Suppressor macrophage (primary cell): Measurements from ENCODE around the gene TNS1.
"Not testable (repeated sequence)": the region's sequence is repeated elsewhere in the genome, so short reads cannot be mapped to it uniquely, and the experiment has no call there.

ENCODE experiments used
- DNase-seq, 4 experiments: peaks; one replicate each; pipeline ENCODE4 v3.0.0-alpha.2; 2020 to 2022
- total RNA-seq, 17 experiments: gene quantifications; one replicate each; lab custom pipeline; 2026; ENCODE audit warnings: mixed read lengths in 6 of 17, inconsistent platforms in 3 of 17; lab: John Stamatoyannopoulos, UW

The TNS1 gene
- total RNA-seq, result 58.6 to 290 (median 98.9) reads per million in 17 experiments

DNA sequence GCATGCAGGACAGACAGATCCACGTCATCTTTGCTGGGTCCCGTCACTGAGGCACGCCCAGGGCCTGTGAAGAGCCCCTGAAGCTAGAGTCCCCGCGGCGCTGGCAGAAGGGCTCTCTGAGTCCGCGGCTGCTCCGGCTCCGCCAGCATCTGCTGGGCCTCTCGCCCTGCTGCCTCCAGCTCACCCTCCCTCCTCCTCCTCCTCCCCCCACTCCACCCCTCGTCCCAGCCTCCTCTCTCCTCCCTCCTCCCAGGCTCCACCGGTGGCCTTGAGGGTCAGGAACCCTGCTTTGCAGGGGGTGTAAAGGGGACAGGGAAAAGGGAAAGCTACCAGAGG lies at the start of gene TNS1:
TNS1 (minus strand) TSS at position 151 of the 336 bp plus-strand sequence; CDS start at position 28, 123 bp downstream.
- DNase-seq, result no peak

DNA sequence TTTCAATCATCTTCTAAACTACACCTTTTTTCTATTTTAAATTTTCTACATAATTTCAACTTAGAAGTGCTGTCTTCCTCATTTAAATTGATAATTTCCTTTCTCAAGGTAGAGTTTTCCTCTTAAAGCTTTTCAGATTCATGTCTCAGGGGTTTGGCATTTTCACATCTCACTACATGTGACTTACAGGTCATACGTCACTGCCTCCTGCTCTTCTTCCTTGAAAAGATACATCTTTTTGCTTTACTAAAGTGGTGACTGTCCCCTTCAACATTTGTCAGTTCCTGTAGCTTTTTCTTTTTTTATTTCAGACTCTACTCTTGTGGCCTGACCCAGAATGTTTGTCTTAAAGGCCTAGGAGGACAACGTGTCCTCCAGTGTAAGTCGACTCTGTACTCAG lies 49.1 kb upstream of the TNS1 start:
- no peak for DNase-seq

DNA sequence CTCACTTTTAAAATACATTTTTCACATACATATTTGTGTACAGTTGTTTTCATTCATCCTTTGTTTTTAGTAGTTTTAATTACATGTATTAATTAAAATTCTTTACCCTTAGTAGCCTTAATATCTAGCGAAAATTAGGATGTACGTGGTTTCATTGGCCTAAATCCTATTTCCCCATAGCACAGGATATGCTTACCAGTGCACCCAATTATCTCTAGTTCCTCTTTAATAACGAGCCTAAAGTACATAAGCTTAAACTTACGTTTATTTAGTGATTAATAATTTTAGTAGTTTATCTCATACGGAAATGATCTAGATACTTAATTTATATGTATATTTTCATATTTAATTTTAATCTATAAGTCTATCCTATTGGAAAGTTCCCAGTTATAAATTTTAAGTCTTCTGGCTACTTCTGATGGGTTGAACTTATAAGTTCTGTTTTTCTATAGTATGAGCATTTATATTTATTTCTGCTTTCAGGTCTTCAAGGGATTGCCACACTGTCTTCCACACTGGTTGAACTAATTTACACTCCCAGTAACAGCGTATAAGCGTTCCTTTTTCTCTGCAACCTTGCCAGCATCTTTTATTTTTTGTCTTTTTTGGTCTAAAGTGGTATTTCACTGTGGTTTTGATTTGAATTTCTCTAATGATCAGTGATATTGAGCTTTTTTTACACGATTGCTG lies 44.9 kb upstream of the TNS1 start:
- peak; percentile 17 to 82 (median 51) for DNase-seq

DNA sequence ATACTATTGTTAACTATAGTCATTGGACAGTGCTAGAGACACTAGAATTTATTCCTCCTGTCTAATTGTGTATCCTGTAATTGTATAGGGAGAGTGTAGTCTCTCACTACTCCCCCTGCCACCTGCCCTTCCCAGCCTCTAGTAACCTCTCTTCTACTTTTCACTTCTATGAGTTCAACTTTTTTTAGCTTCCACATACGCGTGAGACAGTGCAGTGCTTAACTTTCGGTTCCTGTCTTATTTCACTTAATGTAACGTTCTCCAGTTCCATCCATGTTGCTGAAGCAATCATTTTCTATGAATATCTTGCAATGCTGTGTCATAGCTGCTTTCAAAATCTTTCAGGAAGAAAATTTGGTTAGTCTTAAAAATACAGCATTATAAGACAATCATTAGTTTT lies 43.4 kb upstream of the TNS1 start:
- peak; percentile 67 to 94 (median 86) for DNase-seq

DNA sequence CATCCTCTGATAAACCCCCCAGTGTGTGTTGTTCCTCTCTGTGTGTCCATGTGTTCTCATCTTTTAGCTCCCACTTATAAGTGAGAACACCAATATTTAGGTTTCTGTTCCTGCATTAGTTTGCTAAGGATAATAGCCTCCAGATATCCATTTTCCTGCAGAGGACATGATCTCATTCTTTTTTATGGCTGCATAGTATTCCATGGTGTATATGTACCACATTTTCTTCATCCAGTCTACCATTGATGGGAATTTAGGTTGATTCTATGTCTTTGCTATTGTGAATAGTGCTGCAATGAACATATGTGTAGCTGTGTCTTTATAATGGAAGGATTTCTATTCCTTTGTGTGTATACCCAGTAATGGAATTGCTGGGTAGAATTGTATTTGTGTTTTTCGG lies 41.8 kb upstream of the TNS1 start:
- DNase-seq, result not testable (repeated sequence)

DNA sequence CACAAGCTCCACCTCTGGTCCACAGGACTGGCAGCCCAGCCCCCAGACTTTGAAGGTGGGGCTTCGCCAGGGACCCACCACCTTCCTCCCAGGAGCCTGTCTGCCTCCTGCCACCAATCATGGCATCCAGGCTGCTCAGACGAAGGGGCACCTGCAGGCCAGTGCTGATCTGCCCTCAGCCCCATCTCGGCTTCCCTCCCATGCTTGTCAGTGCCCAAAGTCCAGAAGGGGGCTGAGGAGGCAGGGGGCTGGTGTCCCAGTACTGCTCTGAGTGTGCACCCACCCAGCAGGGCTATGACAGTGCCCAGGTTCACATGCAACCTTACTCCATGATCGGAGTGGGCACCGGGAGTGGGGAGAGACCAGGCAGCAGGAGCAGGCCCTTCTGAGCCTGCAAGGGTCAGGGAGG lies 40.9 kb upstream of the TNS1 start:
- no peak for DNase-seq

DNA sequence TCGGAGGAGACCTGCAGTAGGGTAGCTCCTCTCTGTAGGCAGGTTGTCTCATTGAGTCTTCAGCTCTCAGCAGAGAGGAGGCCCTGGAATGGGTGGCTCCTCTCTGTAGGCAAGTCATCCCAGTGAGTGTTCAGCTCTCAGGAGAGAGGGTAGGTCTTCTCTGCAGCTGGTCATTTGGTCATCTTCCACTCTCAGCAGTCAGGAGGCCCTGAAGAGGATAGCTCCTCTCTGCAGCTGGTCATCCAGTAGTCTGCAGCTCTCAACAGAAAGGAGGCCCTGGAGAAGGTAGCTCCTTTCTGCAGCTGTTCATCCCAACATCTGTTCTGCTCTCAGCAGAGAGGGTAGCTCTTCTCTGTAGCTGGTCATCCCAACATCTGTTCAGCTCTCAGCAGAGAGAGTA lies 40.3 kb upstream of the TNS1 start:
- DNase-seq, result no peak

DNA sequence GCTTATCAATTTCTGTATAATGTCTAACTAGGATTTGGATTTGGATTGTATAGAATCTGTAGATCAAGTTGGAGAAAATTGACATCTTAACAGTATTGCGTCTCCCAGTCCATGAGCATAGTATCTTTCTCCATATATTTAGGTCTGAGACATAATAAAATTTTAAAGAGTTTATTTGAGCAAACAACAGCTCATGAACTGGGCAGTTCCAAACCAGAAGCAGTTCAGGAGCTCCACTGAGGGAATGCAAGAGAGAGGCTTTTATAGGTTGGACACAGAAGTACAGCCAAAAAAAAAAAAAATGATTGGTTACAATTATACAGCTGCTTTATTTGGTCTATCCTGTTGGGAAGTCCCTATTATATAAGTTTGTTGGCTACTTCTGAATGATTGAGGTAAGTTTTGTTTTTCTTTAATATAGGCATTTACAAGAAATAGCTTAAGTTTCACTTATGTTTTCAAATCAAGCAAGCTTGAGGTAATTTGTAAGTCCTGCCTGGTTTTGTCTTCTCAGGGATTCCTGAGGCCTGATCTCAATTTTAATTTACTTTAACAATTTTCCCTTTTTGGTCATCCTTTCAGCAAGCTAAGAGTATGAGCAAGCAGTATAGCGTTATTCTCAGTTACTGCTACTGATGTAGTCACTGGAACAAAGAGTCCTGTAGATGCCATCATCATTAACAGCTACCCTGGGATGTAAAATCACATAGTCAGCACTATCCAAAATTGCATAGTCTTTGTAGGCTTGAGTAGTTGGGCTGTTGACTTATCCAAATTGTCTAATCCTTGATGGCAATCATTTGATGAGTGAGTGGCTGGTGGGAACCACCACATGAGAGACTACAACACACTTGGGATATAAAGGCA lies 38.7 kb upstream of the TNS1 start:
- no peak for DNase-seq

DNA sequence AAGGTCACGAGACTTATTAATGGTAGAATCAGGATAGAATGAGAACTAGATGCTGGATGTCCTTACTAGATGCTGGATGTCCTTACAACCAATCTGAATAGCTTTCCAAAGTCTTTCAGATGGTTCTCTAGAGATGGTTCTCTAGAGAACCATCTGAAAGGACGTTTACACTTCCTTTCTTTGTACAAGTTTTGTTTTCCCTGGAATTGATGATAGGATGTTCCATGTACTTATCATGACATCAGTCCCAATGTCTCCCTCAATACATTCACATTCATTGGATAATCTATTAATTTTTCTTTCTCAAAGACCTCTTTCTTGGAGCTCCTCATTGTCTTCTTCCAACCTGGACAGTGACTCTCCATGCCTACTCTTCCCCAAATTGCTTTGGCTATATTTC lies 38.1 kb upstream of the TNS1 start:
- DNase-seq, result no peak

DNA sequence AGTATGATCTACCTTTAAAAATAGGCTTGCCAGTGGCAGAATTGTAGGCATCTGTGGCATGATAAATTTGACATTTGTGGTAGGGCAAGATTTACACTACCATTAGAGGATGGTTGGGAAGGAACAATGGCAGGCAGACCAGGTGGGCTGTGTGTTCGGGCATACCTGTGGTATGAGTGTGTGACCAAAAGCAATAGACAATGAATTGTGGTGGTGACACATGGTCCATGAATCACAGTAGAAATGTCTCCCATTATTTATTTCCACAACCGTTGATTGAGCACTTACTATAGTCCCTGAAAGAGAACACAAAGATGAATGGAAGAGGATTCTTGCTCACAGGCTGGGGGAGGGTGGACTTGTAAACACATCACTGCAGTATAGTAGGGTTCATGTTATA lies 36.4 kb upstream of the TNS1 start:
- DNase-seq, result no peak

DNA sequence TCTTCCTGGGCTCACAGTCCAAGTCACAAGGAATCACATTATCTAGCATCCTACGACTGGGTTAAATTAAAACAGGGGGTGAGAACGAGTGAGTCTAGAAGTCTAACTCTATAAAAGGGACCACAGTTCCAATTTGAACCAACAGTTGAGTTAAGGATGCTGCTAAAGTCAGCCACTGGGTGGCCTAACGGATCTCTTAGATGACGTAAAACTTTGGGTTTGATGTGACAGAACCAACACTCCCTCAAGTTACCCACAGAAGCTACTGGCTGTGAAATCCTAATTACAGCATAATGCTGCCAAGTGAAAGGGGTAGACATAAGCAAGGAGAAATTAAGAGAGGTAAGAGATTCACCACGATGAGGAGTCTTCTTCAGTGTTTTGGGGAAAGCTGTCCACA lies 33.6 kb upstream of the TNS1 start:
- peak; percentile 40 to 70 (median 61) for DNase-seq

DNA sequence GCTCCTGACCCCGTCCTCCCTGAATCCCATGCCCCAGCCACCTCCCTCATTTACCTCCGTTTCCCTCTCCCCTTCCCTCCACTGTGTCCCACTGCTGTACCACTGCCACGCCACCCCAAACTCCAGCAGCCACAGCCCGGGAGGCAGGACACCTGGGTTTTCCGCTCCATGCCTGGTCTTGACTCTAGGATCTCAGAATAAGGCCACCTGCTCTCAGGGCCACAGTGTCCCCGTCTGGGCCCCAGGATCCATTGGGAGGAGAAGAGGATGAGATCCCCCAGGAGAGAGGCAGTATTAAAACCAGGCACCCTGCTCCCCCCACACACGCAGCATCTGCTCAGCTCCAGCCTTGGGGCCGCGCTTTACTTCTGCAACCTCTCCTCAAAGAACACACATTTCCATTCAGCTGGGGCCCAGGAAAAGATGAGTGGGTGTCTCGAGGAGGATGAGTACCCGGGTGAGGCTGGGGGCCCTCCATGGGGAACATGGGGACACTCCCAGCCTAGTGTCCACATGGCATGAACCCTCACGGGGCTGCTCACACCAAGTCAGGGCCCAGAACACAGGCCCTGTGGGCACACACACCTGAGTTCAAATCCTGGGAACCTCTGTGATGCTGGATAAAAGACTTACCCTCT lies 32.8 kb upstream of the TNS1 start:
- DNase-seq, result no peak

DNA sequence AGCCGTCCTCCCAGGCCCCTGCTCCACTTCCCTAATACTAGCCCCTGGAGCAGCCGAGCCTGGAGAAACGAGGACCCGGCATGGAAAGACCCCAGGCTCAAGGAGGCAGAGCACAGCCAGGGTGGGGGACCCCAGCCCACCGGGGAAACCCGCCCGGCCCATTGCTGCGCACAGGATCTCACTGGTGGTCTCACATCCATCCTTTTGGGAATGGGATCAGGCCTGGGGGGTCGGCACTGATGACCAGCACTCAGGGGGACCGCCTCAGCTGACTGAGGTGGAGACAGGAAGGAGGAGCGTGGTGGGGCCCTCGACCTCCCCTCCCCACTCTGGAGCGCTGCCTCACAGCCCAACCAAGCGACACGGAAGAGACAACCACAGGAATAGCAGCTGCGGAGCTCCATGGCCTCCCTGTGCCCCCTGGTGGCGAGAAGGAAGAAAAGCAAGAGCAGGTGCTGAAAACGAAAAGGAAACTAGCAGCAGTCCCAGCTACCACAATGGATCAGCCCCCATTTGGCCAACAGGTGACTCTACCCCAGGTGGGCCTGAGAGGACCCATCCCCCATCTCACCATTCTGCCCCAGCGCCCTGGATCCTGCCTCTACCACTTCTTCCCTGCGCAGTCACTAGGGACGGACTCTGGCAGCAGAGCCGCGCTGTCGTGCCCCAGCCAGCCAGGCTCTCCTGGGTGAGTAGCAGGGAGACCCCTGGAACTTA lies 31.9 kb upstream of the TNS1 start:
- peak; percentile 51 to 92 (median 78) for DNase-seq

DNA sequence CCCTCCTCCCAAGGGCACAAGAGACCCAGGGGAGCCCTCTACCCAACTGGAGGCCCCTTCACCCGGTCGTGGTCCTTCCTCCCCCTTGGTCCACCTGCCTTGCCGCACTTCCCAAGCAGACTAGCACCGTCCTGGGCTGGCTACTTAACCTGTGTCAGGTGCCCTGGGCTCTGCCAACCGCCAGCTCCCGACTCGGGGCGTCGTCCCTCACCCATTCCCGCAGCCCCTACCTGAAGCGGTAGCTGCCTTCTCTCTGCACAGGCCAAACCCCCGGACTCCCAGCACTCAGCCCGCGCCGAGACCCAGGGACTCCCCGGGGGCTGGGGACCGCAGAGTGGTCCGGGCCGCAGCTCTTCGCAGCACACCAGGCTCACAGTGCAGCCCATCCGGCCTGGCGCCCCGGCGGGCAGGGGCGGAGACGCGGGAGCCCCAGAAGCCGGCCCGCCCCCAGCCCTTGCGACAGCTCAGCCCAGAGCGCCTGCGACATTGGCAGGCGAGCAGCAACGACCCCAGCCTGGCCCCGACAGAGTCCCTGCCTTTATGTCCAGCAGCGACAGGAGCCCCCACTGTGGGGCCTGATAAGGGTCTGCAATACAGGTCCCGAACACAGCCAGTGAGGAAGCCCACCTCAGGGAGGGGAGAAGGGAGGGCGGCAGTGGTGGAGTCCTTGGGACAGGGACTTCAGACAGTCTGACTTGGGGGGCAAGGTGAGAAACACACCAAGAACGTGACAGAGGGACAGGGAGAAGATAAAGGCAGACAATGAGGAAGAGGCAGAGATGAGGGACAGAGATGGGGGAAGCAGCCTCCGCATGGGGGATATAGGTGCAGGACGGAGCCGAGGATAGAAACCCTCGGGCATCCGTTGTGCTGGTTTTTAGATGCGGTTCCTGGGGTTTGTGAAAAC lies 31.0 kb upstream of the TNS1 start:
- peak in 2 of 4 experiments; percentile 34 to 42 for DNase-seq

DNA sequence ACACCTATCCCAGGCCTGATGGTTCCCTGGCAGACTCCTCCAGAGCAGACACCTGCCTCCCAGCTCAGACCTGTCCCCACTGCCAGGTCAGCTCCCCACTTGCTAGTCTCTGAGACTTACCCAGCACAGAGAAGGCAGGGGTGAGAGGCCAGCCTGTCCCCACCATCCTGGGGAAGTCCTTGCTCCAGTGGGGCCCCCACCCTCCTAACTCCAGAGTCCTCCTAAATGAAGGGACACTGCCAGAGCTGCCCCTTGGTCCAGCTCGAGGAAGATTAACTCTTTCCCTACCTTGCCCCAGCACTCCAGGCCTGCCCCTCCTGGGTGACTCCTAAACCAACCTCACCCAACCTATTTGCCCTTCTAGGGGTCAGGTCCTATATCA lies 30.4 kb upstream of the TNS1 start:
- DNase-seq, result no peak

DNA sequence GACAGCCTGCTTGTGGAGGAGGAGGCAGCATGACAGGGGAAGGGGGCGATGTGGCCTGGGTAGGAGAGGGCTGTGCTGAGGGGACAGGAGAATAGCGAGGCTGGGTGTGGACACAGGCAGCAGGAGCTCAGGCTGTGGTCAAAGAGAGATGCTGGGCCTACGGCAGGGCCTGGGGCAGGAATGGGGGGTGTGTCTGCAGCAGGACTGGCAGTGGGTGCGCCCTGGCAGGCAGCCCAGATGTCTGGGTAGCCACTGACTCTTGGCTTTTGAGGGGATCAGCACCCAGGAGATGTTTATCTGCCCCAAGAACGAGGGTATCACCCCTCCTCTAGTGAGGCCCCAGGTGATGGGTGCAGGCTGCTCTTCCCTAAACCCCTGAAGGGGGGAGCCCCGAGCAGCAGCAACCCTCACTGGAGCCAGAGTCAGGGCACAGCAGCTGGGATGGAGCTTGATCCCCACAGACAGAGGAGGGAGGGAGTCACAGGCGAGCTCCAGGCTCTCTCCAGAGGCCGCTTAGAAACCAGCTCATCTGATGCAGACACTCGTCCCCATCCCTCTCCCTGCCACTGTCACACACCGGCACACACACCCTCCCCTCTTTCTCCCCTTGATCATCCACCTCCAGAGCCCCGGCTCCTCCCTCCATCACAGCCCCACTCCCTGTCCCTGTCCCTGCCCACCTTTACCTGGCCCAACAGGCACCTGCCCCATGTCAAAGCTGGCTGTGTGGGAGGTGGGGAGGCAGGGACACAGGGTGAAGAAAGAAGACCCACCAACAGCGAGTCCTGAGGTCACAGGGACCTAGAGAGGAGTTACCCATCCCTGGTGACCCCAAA lies 29.8 kb upstream of the TNS1 start:
- no peak for DNase-seq

DNA sequence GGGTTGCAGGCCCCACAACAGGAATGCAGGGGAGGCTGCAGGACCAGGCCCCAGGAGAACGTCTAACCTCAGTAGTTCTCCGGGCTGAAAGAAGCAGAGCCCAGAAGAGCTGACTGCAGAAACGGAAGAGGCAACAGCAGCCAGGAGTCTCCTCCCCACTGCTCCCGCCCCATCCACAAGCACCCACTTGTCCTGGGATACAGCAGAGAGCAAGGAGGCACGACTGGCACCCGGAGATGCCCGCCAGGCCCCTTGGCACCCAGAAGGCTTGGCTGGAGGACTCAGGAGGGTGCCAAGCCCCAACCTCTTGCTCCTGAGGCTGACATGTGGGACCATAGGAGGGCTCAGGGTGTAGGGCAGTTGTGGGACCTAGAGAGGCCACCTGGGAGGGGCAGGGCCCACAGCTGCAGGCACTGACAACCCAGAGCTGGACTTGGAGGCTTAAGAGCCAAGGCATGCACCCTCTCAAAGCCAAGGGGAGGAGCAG lies 29.0 kb upstream of the TNS1 start:
- no peak for DNase-seq

DNA sequence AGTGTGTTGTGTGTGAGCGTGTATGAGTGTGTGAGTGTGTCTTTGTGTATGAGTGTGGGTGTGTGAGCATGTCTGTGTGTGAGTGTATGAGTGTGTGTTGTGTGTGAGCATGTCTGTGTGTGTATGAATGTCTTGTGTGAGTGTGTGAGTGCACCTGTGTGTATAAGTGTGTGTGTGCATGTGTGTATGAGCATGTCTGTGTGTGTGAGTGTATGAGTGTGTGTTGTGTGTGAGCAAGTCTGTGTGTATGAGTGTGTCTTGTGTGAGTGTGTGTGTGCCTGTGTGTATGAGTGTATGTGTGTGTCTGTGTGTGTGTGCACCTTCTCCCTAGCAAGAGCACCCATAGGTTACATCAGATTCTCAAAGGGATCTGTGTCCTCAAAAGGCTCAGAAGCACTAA lies 28.5 kb upstream of the TNS1 start:
- DNase-seq, result no peak

DNA sequence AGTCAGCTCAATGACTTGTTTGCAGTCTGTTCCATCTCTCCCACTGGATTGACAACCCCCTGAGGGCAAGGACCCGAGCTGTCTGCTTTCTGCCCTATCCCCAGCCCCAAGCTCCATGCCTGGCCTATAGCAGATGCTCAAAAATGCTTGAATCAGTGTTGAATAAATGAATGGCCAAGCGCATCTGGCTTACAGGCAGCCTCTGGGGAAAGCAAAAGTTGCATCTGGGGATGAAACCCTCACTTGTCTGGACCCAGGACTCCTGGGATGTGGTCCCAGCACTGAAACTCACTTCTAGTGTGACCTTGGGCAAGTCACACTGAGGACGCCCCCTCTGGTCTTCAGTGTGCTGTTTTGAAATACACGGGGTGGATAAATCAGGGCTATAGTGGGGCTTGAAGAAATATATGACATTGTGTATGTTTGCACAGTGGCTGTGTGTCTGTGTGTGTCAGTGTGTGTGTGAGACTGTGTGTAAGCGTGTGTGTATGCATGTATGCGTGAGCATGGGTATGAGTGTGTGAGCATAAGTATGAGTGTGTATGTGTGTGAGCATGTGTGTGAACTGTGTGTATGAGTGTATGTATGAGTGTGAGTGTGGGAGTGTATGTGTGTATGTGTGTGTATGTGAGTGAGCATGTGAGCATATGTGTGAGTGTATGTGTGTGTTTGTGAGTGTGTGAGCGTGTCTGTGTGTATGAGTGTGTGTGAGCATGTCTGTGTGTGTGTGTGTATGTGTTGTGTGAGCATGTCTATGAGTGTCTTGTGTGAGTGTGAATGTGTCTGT lies 27.8 kb upstream of the TNS1 start:
- DNase-seq, result no peak
